Suprapubic skin (tissue), 4 donors: ENCODE data around the gene TANGO2. TPM values are rescaled to one million over a fixed set of nuclear protein-coding genes. Genes with fewer than 3 reads are reported as not detected.

Experiments
- DNase-seq, 2 donors: peaks; one replicate each; pipeline ENCODE4 v3.0.0-alpha.2; 2019; ENCODE audit warnings: low spot score in 2 of 2
- H3K27ac ChIP-seq: fragments of 200-600 bp; sonication (generic); one replicate; pipeline ENCODE4 v1.5.1; 2019
- H3K27me3 ChIP-seq: fragments of 200-600 bp; sonication (generic); one replicate; pipeline ENCODE4 v1.5.1; 2019
- H3K36me3 ChIP-seq: fragments of 200-600 bp; sonication (generic); one replicate; pipeline ENCODE4 v1.5.1; 2019
- H3K4me1 ChIP-seq: fragments of 200-600 bp; sonication (generic); one replicate; pipeline ENCODE4 v1.5.1; 2019
- H3K4me3 ChIP-seq: fragments of 200-600 bp; sonication (generic); one replicate; pipeline ENCODE4 v1.5.1; 2019; ENCODE audit warnings: mild to moderate bottlenecking
- H3K9me3 ChIP-seq: fragments of 200-600 bp; sonication (generic); one replicate; pipeline ENCODE4 v1.5.1; 2019
- CTCF ChIP-seq, 2 donors: fragments of 200-600 bp in 1 of 2; fragments of 450-650 bp in 1 of 2; sonication (generic) in 1 of 2; IDR thresholded peaks; one replicate each; pipeline ENCODE4 v1.5.1; 2016 to 2019; ENCODE audit warnings: antibody characterized with exemption in 2 of 2, mild to moderate bottlenecking in 1 of 2, moderate library complexity in 1 of 2
- EP300 ChIP-seq: sonication (generic); formaldehyde crosslinking; IDR thresholded peaks from one replicate; pipeline ENCODE4 v1.6.1; 2017; ENCODE audit warnings: antibody characterized with exemption
- POLR2A ChIP-seq, 2 donors: fragments of 450-650 bp; IDR thresholded peaks; one replicate each; pipeline ENCODE4 v1.6.1; 2017; ENCODE audit warnings: antibody characterized with exemption in 2 of 2, mild to moderate bottlenecking in 2 of 2, moderate library complexity in 2 of 2
- POLR2AphosphoS5 ChIP-seq, 3 donors: sonication (generic); formaldehyde crosslinking; IDR thresholded peaks; one replicate each; pipeline ENCODE4 v1.6.1; 2017; ENCODE audit warnings: antibody characterized with exemption in 3 of 3
- WGBS: methylation state at CpG from one replicate; pipeline ENCODE4 v1.1.5; 2018; 5-methylcytosine and 5-hydroxymethylcytosine counted together
- total RNA-seq, 4 donors: library from RNA; depleted of rRNA; stranded (reverse); fragments of >200 nt; gene quantifications; one replicate each; pipeline ENCODE4 v1.1.0, GENCODE V29; 2016

Gene TANGO2
- total RNA-seq, 4 donors from 2014 or later = 23.1 to 31.9 (median 26.8) TPM

- H3K4me3 ChIP-seq = peak overlapping the region; percentile 81
- H3K27me3 ChIP-seq = no peaks in the 10 kb centered on the region
- no peak for DNase-seq
- peak overlapping the region; percentile 89 for H3K27ac ChIP-seq
- peaks cover 6% of the 10 kb centered on the region for H3K36me3 ChIP-seq
- TF ChIP-seq POLR2AphosphoS5 (IDR thresholded peaks at IDR 0.05) = no peak
- no peak for TF ChIP-seq POLR2A (IDR thresholded peaks at IDR 0.05)
- no peak for TF ChIP-seq EP300
- TF ChIP-seq CTCF (IDR thresholded peaks at IDR 0.05) = no peak
- H3K4me1 ChIP-seq = peaks cover 36% of the 10 kb centered on the region
- WGBS = 0% methylated on average over 2 of the region's 36 CpGs
- no peaks in the 10 kb centered on the region for H3K9me3 ChIP-seq
These were observed 579 bp downstream of the TANGO2 start for GRCh38 chr22:20021196-20022181.

DNA sequence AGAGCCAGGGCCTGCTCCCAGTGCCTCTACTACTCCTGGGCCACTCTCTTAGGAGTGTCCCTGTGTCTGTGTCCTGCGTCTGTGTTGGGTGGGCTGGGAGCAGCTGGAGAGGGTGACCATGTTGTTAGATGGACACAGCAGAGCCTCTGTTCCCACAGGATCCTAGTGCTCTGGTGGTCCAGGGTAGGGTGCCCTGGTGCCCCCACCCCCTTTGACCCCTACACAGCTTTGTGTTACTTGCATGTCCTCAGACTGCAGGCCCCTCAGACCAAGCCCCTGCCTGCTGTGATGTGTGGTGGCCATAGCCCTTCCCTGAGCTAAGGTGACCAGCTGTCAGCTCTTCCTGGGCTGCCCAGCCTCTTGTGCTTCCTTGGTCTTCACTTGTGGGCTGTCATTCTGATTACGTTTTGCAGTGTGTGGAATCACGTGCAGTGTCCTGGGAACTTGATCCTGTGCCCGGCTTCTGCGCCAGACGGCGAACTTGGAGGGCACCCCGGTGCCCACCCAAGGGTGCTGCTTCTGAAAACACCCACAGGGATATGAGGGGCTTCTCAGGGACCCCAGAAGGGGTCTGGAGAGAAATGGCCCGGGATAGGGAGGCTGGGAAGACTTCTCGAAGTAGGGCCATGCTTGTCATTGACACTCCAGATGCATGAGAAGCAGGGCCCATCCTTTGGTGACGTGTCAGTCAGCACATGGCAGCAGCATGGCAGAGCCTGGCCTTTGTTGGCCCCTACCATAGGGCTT, 1.5 kb downstream of the TANGO2 start:
- Histone ChIP-seq H3K27me3 (no peaks in the 10 kb centered on the region), H3K4me1 (peaks cover 30% of the 10 kb centered on the region), H3K27ac (peak overlapping the region; percentile 89), H3K4me3 (peak overlapping the region; percentile 81), H3K9me3 (no peaks in the 10 kb centered on the region), H3K36me3 (peaks cover 6% of the 10 kb centered on the region)
- no peak for TF ChIP-seq EP300
- no peak for DNase-seq
- WGBS = 80% methylated on average over 11 of the region's 11 CpGs

DNA sequence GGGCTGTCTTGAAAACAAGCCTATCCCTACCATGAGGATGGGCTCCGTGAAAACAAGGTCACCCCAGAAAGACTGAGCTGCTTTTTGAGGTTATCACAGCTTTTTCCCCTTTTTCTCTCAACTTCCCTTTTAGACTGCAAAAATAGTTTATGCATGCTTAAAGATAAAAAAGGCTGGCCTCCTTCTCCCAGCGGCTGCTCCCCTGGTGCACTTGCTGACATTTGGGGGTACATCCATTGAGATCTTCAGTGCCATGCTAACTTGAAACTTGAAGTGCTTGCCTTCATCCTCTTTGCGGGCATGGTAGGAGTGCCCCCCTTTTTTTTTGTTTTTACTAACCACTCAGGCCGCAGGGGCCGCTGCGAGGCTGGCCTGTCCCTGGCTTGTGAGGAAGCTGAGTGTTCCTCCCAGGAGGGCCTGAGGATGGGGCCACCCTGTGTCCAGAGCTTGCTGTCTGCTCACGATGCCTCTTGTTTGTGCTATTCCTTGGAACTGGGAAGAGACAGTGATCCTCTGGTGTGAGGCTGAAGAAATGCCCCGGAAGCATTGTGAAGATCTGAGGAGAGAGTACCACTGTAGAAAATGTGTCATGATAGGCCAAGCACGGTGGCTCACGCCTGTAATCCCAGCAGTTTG, 2.2 kb downstream of the TANGO2 start:
- Histone ChIP-seq H3K9me3 (no peaks in the 10 kb centered on the region), H3K4me3 (no peak overlapping the region), H3K27ac (no peak overlapping the region), H3K4me1 (peaks cover 29% of the 10 kb centered on the region), H3K36me3 (peaks cover 6% of the 10 kb centered on the region), H3K27me3 (no peaks in the 10 kb centered on the region)
- 88% methylated on average over 10 of the region's 10 CpGs for WGBS
- no peak for TF ChIP-seq POLR2A (IDR thresholded peaks at IDR 0.05)
- TF ChIP-seq EP300 = no peak
- no peak for TF ChIP-seq CTCF (IDR thresholded peaks at IDR 0.05)
- TF ChIP-seq POLR2AphosphoS5 (IDR thresholded peaks at IDR 0.05) = no peak
- no peak for DNase-seq

DNA sequence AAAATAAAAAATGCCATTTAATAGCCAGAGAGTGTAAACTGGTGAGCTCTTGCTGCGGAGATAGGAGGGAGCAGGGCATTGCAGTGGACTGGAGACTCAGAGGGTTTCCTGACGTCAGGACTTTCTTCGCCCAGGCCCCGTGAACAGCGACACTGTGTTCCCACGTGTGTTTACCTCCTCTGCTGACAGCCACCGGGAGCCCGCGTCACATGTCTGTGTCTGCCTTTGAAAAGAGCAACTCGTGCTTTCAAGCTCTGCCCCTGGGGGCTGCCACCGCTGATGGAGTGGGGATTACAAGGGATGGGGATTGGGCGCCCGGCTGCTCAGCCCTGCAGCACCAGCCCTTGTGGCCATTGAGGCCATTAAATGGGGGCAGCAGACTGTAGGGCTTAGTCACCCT, 3.3 kb downstream of the TANGO2 start:
- Histone ChIP-seq H3K9me3 (no peaks in the 10 kb centered on the region), H3K4me3 (no peak overlapping the region), H3K27me3 (no peaks in the 10 kb centered on the region), H3K4me1 (peaks cover 38% of the 10 kb centered on the region), H3K27ac (no peak overlapping the region), H3K36me3 (peaks cover 6% of the 10 kb centered on the region)
- WGBS = 84% methylated on average over 11 of the region's 13 CpGs
- TF ChIP-seq EP300 (no peak), POLR2A (IDR thresholded peaks at IDR 0.05) (no peak), CTCF (IDR thresholded peaks at IDR 0.05) (no peak), POLR2AphosphoS5 (IDR thresholded peaks at IDR 0.05) (no peak)
- peak in 1 of 2 donors; percentile 40 for DNase-seq

DNA sequence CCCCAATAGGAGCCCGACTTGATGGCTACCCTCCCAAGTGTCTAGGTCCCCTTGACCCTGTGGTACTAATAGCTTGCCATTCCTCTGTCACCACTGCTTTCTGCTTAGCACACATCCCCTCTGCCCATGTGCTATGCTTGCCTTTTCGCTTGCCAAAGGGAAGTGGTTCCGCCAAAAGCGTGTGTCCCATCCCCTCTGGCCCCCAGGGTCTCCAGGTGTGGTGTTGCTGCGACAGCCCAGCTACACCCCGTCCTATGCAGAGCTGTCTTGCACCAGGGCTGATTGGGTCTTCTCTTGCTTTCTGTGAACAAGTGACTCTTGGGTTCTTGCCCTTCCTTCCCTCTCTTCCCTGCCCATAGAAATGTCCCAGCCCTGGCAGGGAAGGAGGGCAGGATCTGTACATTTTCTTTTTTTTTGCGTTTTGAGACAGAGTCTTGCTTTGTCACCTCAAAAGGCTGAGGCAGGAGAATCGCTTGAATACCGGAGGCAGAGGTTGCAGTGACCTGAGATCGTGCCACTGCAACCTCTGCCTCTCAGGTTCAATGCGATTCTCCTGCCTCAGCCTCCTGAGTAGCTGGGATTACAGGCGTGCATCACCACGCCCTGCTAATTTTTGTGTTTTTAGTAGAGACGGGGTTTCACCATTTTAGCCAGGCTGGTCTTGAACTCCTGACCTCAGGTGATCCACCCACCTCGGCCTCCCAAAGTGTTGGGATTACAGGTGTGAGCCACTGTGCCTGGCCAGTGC, 3.9 kb downstream of the TANGO2 start:
- peak in 1 of 2 donors; percentile 30 for DNase-seq
- Histone ChIP-seq H3K4me3 (no peak overlapping the region), H3K9me3 (no peaks in the 10 kb centered on the region), H3K27me3 (no peaks in the 10 kb centered on the region), H3K27ac (no peak overlapping the region), H3K36me3 (peaks cover 6% of the 10 kb centered on the region), H3K4me1 (peaks cover 39% of the 10 kb centered on the region)
- no peak for TF ChIP-seq POLR2AphosphoS5 (IDR thresholded peaks at IDR 0.05)
- no peak for TF ChIP-seq EP300
- TF ChIP-seq CTCF (IDR thresholded peaks at IDR 0.05) = no peak
- WGBS = 91% methylated on average over 15 of the region's 15 CpGs
